Measurements from ENCODE around the gene ELOF1.

The ELOF1 gene

GRCh38 chr19:11505504-11506100 lies 53.4 kb downstream of the ELOF1 start, which contains the start of gene ZNF653:
TSS of gene ZNF653 (minus strand) at chr19:11505839. CDS start at chr19:11505786, 53 bp downstream.
- H2AK5ac ChIP-seq (ENCODE audit: low read length, severe bottlenecking), result peak within 1 kb of the TSS; percentile 67
- H2BK12ac ChIP-seq (ENCODE audit: low read length in 2 of 2), result peak within 1 kb of the TSS in 1 of 2 experiments; percentile 15
- H3K14ac ChIP-seq (ENCODE audit: low read length in 2 of 2), result peak within 1 kb of the TSS in 1 of 2 experiments; percentile 85
- H3K27me3 ChIP-seq (ENCODE audit: control insufficient read depth in 1 of 2, insufficient read depth in 1 of 2, low read length in 2 of 2), result no peaks in the 10 kb centered on the region
- H3K23ac ChIP-seq (ENCODE audit: low read length in 2 of 2), result peak within 1 kb of the TSS in 1 of 2 experiments; percentile 23
- peak within 1 kb of the TSS; percentile 95 for H3K4me2 ChIP-seq (ENCODE audit: low read length, poor library complexity, severe bottlenecking)
- H3K79me1 ChIP-seq (replicated peaks; ENCODE audit: low read length, poor library complexity, severe bottlenecking), result peaks cover 20% of the 10 kb centered on the region
- H2BK120ac ChIP-seq (ENCODE audit: low read depth, low read length), result no peak within 1 kb of the TSS
- H3K4me1 ChIP-seq (ENCODE audit: control insufficient read depth, insufficient read depth, low read depth, low read length), result peaks cover 9% of the 10 kb centered on the region
- peak within 1 kb of the TSS; percentile 56 for H3K27ac ChIP-seq (ENCODE audit: low read length, poor library complexity, severe bottlenecking)
- DNase-seq, result peak; percentile 95
- under 1% methylated on average over 64 of the region's 65 CpGs for WGBS
- H3K18ac ChIP-seq (ENCODE audit: low read depth in 1 of 2, low read length in 2 of 2), result peak within 1 kb of the TSS; percentile 90 to 92
- peak within 1 kb of the TSS; percentile 71 to 93 for H3K4ac ChIP-seq (ENCODE audit: low read depth in 1 of 2, low read length in 2 of 2)
- peak within 1 kb of the TSS; percentile 92 for H3K9ac ChIP-seq (ENCODE audit: low read length)
- peak within 1 kb of the TSS; percentile 98 for H2BK15ac ChIP-seq (ENCODE audit: low read depth, poor library complexity, severe bottlenecking)
- peak within 1 kb of the TSS; percentile 78 to 95 for H3K4me3 ChIP-seq (ENCODE audit: insufficient read depth in 1 of 2, low read depth in 1 of 2, low read length in 2 of 2)
- peak within 1 kb of the TSS; percentile 92 for H4K91ac ChIP-seq (ENCODE audit: low read length)
- H3K9me3 ChIP-seq (ENCODE audit: control insufficient read depth, low read length), result no peaks in the 10 kb centered on the region
- H2AFZ ChIP-seq (ENCODE audit: low read depth, low read length), result peak within 1 kb of the TSS; percentile 83
- peak within 1 kb of the TSS; percentile 96 for H4K8ac ChIP-seq (ENCODE audit: low read length)
- H3K36me3 ChIP-seq (ENCODE audit: control insufficient read depth in 1 of 2, insufficient read depth in 2 of 2, low read depth in 1 of 2, low read length in 2 of 2), result peaks cover 0 to 18% of the 10 kb centered on the region in 2 experiments
- H2BK5ac ChIP-seq (ENCODE audit: low read depth, low read length, poor library complexity, severe bottlenecking), result peak within 1 kb of the TSS; percentile 81

GRCh38 chr19:11505032-11505503 lies 54.0 kb downstream of the ELOF1 start:
- H4K91ac ChIP-seq (ENCODE audit: low read length), result peak overlapping the region; percentile 92
- H3K14ac ChIP-seq (ENCODE audit: low read length in 2 of 2), result peak overlapping the region in 1 of 2 experiments; percentile 85
- peak; percentile 96 for DNase-seq
- H3K4me2 ChIP-seq (ENCODE audit: low read length, poor library complexity, severe bottlenecking), result peak overlapping the region; percentile 95
- peak overlapping the region in 1 of 2 experiments; percentile 15 for H2BK12ac ChIP-seq (ENCODE audit: low read length in 2 of 2)
- 0% methylated on average over 20 of the region's 33 CpGs for WGBS
- H3K18ac ChIP-seq (ENCODE audit: low read depth in 1 of 2, low read length in 2 of 2), result peak overlapping the region; percentile 90 to 92
- peak overlapping the region; percentile 78 to 95 for H3K4me3 ChIP-seq (ENCODE audit: insufficient read depth in 1 of 2, low read depth in 1 of 2, low read length in 2 of 2)
- peak overlapping the region; percentile 83 for H2AFZ ChIP-seq (ENCODE audit: low read depth, low read length)
- H3K9me3 ChIP-seq (ENCODE audit: control insufficient read depth, low read length), result no peaks in the 10 kb centered on the region
- peak overlapping the region; percentile 56 for H3K27ac ChIP-seq (ENCODE audit: low read length, poor library complexity, severe bottlenecking)
- H3K36me3 ChIP-seq (ENCODE audit: control insufficient read depth in 1 of 2, insufficient read depth in 2 of 2, low read depth in 1 of 2, low read length in 2 of 2), result peaks cover 0 to 18% of the 10 kb centered on the region in 2 experiments
- H2BK120ac ChIP-seq (ENCODE audit: low read depth, low read length), result no peak overlapping the region
- H3K27me3 ChIP-seq (ENCODE audit: control insufficient read depth in 1 of 2, insufficient read depth in 1 of 2, low read length in 2 of 2), result no peaks in the 10 kb centered on the region
- H3K23ac ChIP-seq (ENCODE audit: low read length in 2 of 2), result no peak overlapping the region
- peak overlapping the region; percentile 98 for H2BK15ac ChIP-seq (ENCODE audit: low read depth, poor library complexity, severe bottlenecking)
- H3K4ac ChIP-seq (ENCODE audit: low read depth in 1 of 2, low read length in 2 of 2), result peak overlapping the region; percentile 65 to 93
- H3K79me1 ChIP-seq (replicated peaks; ENCODE audit: low read length, poor library complexity, severe bottlenecking), result peaks cover 24% of the 10 kb centered on the region
- peak overlapping the region; percentile 67 for H2AK5ac ChIP-seq (ENCODE audit: low read length, severe bottlenecking)
- peak overlapping the region; percentile 96 for H4K8ac ChIP-seq (ENCODE audit: low read length)
- peaks cover 9% of the 10 kb centered on the region for H3K4me1 ChIP-seq (ENCODE audit: control insufficient read depth, insufficient read depth, low read depth, low read length)
- peak overlapping the region; percentile 92 for H3K9ac ChIP-seq (ENCODE audit: low read length)
- peak overlapping the region; percentile 81 for H2BK5ac ChIP-seq (ENCODE audit: low read depth, low read length, poor library complexity, severe bottlenecking)

- Histone ChIP-seq H3K4ac (ENCODE audit: low read depth in 1 of 2, low read length in 2 of 2) (no peak overlapping the region), H3K27me3 (ENCODE audit: control insufficient read depth in 1 of 2, insufficient read depth in 1 of 2, low read length in 2 of 2) (no peaks in the 10 kb centered on the region), H2AFZ (ENCODE audit: low read depth, low read length) (peak overlapping the region; percentile 77), H3K4me1 (ENCODE audit: control insufficient read depth, insufficient read depth, low read depth, low read length) (peaks cover 9% of the 10 kb centered on the region), H3K4me2 (ENCODE audit: low read length, poor library complexity, severe bottlenecking) (peak overlapping the region; percentile 95), H2AK5ac (ENCODE audit: low read length, severe bottlenecking) (peak overlapping the region; percentile 67), H3K18ac (ENCODE audit: low read depth in 1 of 2, low read length in 2 of 2) (peak overlapping the region in 1 of 2 experiments; percentile 37), H2BK12ac (ENCODE audit: low read length in 2 of 2) (no peak overlapping the region), H2BK15ac (ENCODE audit: low read depth, poor library complexity, severe bottlenecking) (no peak overlapping the region), H3K4me3 (ENCODE audit: insufficient read depth in 1 of 2, low read depth in 1 of 2, low read length in 2 of 2) (peak overlapping the region; percentile 56 to 78), H3K9ac (ENCODE audit: low read length) (peak overlapping the region; percentile 92), H3K36me3 (ENCODE audit: control insufficient read depth in 1 of 2, insufficient read depth in 2 of 2, low read depth in 1 of 2, low read length in 2 of 2) (peaks cover 0 to 18% of the 10 kb centered on the region in 2 experiments), H4K8ac (ENCODE audit: low read length) (peak overlapping the region; percentile 74), H3K23ac (ENCODE audit: low read length in 2 of 2) (no peak overlapping the region), H3K9me3 (ENCODE audit: control insufficient read depth, low read length) (no peaks in the 10 kb centered on the region), H2BK120ac (ENCODE audit: low read depth, low read length) (no peak overlapping the region), H3K27ac (ENCODE audit: low read length, poor library complexity, severe bottlenecking) (peak overlapping the region; percentile 56), H2BK5ac (ENCODE audit: low read depth, low read length, poor library complexity, severe bottlenecking) (no peak overlapping the region), H3K14ac (ENCODE audit: low read length in 2 of 2) (no peak overlapping the region), H3K79me1 (replicated peaks; ENCODE audit: low read length, poor library complexity, severe bottlenecking) (peaks cover 25% of the 10 kb centered on the region), H4K91ac (ENCODE audit: low read length) (no peak overlapping the region)
- WGBS, result 76% methylated on average over 7 of the region's 7 CpGs
- no peak for DNase-seq
Measured at GRCh38 chr19:11504502-11505031, 54.5 kb downstream of the ELOF1 start.

Data from mesenchymal stem cell (in vitro differentiated cells and primary cell).